GM19239 (cell line): ENCODE measurements around the gene GPD2.

Source experiments
- DNase-seq: peaks from one replicate; pipeline ENCODE4 v3.0.0; 2011; ENCODE audit warnings: low spot score; ENCODE audit not compliant: insufficient read length
- FAIRE-seq: peaks from 2 replicates; lab custom pipeline; 2011; peaks lifted over from hg19 to GRCh38; lab: Jason Lieb, UNC

GPD2 gene

GRCh38 chr2:156626931-156627330 lies 190.8 kb downstream of the GPD2 start:
- DNase-seq: no peak
- FAIRE-seq: no peak

- no peak for FAIRE-seq
- DNase-seq: no peak
These were observed 194.6 kb downstream of the GPD2 start for GRCh38 chr2:156630579-156631337.

- no peak for FAIRE-seq
- no peak for DNase-seq
These were observed 199.5 kb downstream of the GPD2 start for GRCh38 chr2:156635646-156636045.
